Testis (tissue), 3 donors: ENCODE data around the gene TRIM29. TPM values are rescaled to one million over a fixed set of nuclear protein-coding genes. Genes with fewer than 3 reads are reported as not detected.

Experiments used
- DNase-seq: peaks from one replicate; pipeline ENCODE4 v3.0.0-alpha.2; 2019
- H3K27ac ChIP-seq, 2 donors: fragments of 200-600 bp; sonication (generic); one replicate each; pipeline ENCODE4 v1.5.1; 2019
- H3K27me3 ChIP-seq: fragments of 200-600 bp; sonication (generic); one replicate; pipeline ENCODE4 v1.5.1; 2019
- H3K36me3 ChIP-seq: fragments of 200-600 bp; sonication (generic); one replicate; pipeline ENCODE4 v1.5.1; 2017; ENCODE audit warnings: low read depth; ENCODE audit errors: missing control alignments
- H3K4me1 ChIP-seq: fragments of 200-600 bp; sonication (generic); one replicate; pipeline ENCODE4 v1.5.1; 2019
- H3K4me3 ChIP-seq, 2 donors: fragments of 200-600 bp; sonication (generic); one replicate each; pipeline ENCODE4 v1.5.1; 2017 to 2019
- H3K9me3 ChIP-seq: fragments of 200-600 bp; sonication (generic); one replicate; pipeline ENCODE4 v1.5.1; 2017
- POLR2A ChIP-seq: fragments of 450-650 bp; IDR thresholded peaks from one replicate; pipeline ENCODE4 v1.6.1; 2017; ENCODE audit warnings: antibody characterized with exemption, mild to moderate bottlenecking, moderate library complexity
- WGBS, 2 donors: methylation state at CpG; one replicate each; pipeline ENCODE4 v1.1.5; 2018; 5-methylcytosine and 5-hydroxymethylcytosine counted together
- intact Hi-C: fragments of 100-400 bp; cut with DNase I; formaldehyde crosslinking; loops from one replicate; pipeline ENCODE4 v1.15.1; 2023; ENCODE audit warnings: low total_unique reads
- polyA plus RNA-seq: library from polyadenylated mRNA; stranded (reverse); fragments of 350-450 nt; fragmentation: Illumina TruSeq; extraction: RNeasy Lipid Tissue Mini Kit (QIAGEN cat#74804); gene quantifications from one replicate; pipeline ENCODE4 v1.2.3, GENCODE V29; 2014; ENCODE audit warnings: low read depth, low replicate concordance; ENCODE audit not compliant: insufficient read depth
- total RNA-seq, 2 donors: library from RNA; depleted of rRNA; stranded (reverse); fragments of >200 nt; gene quantifications; one replicate each; pipeline ENCODE4 v1.2.3, GENCODE V29; 2016
- TF ChIP-seq, protein P1 (sequence below), 3 experiments: fragments of 450-650 bp in 2 of 3; fragments of 200-600 bp in 1 of 3; sonication (generic) in 1 of 3; IDR thresholded peaks; one replicate each; pipeline ENCODE4 v1.5.1; 2016 to 2019; ENCODE audit warnings: antibody characterized with exemption in 3 of 3, mild to moderate bottlenecking in 2 of 3, moderate library complexity in 1 of 3

Gene TRIM29
- total and polyA plus RNA-seq, 3 donors from 2014 or later, result 11.6 to 18.2 (median 12.3) TPM

DNA sequence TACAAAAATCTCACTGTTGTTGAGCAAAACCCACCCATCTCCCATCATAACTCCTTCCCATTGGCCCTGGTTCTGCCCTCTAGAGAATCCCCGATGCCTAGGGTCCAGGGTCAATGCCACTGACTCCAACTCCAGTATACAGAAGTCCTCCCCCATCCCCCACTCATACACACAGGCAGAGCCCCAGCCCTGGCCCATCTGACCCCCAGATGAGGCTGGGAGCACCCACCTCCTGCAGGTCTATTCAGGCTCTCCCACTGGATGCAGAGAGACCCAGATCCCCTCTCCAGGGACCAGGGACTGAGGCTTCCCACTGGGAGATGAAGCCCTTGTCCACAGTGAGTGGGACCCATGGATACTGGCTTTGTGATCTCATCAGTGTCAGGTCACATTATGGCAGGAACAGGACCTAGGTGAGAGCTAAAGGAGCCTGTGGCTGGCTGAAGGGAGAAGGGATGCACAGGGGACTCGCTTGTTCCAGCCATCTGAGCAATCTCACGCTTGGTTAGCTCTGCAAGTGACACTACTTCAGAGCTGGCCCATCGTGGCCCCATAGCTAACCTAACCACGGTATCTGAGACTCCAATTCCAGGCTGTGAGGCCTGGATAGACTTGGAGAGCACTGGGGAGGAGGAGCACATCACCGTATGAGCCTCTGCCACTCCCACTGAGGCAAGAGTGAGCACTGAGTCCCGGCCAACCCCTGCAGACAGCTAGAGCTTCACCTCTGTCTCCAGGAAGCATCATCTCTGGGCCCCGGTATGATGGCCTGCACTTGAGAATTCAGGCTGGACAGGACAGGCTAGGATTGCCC is 35.7 kb downstream of the TRIM29 start:
- no peak for TF ChIP-seq POLR2A
- TF ChIP-seq, protein P1, sequence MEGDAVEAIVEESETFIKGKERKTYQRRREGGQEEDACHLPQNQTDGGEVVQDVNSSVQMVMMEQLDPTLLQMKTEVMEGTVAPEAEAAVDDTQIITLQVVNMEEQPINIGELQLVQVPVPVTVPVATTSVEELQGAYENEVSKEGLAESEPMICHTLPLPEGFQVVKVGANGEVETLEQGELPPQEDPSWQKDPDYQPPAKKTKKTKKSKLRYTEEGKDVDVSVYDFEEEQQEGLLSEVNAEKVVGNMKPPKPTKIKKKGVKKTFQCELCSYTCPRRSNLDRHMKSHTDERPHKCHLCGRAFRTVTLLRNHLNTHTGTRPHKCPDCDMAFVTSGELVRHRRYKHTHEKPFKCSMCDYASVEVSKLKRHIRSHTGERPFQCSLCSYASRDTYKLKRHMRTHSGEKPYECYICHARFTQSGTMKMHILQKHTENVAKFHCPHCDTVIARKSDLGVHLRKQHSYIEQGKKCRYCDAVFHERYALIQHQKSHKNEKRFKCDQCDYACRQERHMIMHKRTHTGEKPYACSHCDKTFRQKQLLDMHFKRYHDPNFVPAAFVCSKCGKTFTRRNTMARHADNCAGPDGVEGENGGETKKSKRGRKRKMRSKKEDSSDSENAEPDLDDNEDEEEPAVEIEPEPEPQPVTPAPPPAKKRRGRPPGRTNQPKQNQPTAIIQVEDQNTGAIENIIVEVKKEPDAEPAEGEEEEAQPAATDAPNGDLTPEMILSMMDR (IDR thresholded peaks at IDR 0.05), result no peak
- no peaks in the 10 kb centered on the region for H3K4me1 ChIP-seq
- DNase-seq, result no peak
- H3K9me3 ChIP-seq, result no peaks in the 10 kb centered on the region
- no peaks in the 10 kb centered on the region for H3K27me3 ChIP-seq
- H3K27ac ChIP-seq, result no peak overlapping the region
- WGBS, 2 donors, result 88% methylated on average over 5 to 8 of the region's 8 CpGs
- H3K36me3 ChIP-seq, result no peaks in the 10 kb centered on the region
- intact Hi-C loops, result no loop called here
- H3K4me3 ChIP-seq, result no peak overlapping the region

DNA sequence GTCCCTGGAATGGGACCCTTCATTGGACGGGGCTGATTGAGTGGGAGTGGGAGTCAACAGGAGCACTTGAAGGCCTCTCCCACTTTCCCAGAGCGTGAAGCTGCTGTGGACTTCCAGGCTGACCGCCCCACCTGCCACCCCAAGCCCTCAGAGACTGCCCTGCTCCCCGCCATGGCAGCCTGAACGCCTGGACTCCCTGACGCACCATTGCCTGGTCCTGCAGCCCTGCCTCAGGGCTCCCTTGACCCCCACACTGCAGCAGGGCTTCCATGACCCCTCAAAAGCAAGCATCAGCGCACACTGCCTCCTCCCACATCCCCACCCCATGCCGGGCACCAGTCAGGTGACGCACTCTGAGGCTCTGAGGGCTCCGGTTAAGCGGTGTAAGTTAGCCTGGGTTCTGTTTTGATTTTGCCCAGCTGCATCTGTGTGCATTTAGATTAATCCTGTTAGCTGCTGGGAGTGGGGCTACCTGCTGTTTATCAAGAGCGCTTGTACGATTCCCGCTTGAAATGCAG is 39.4 kb downstream of the TRIM29 start:
- DNase-seq, result no peak
- Histone ChIP-seq H3K27ac (no peak overlapping the region), H3K36me3 (no peaks in the 10 kb centered on the region), H3K27me3 (no peaks in the 10 kb centered on the region), H3K4me3 (no peak overlapping the region), H3K9me3 (no peaks in the 10 kb centered on the region), H3K4me1 (no peaks in the 10 kb centered on the region)
- intact Hi-C loops, result no loop called here
- 84 to 93% methylated on average over 14 of the region's 14 CpGs for WGBS, 2 donors
- TF ChIP-seq, protein P1 (IDR thresholded peaks at IDR 0.05), result no peak
- TF ChIP-seq POLR2A, result no peak

DNA sequence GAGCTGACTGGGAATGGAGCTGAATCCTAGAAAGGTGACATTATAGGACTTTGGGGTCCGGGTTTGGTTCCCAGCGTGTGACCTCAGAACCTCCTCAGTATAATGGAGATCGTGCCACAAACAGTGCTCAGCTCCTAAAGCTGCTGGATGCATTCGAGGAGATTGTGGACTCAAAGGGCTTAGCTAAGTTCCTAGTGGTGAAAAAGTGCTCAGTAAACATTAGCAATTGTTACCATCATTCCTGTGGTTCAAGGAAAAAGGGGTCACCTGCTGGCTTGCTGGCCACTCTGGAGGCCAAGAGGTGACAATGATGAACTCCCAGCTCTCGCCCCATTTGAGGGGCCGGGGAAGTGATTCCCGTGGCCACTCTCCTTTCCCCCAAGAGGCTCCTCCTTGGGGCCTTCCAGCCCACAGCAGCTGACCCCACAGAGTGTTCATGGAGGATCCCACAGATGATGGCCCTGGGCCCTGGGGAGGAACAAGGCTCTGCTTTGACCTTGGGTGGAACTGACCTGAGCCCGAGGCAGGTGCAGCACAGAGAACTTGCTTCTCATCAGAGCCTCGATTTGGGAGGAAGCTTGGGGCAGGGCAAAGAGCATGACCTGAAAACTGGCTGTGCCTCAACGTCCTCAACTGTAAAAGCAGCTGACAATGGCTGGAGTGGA is 40.1 kb downstream of the TRIM29 start:
- no peaks in the 10 kb centered on the region for H3K4me1 ChIP-seq
- H3K4me3 ChIP-seq, result no peak overlapping the region
- no peaks in the 10 kb centered on the region for H3K27me3 ChIP-seq
- no peak for DNase-seq
- TF ChIP-seq, protein P1 (IDR thresholded peaks at IDR 0.05), result no peak
- no peak for TF ChIP-seq POLR2A
- H3K36me3 ChIP-seq, result no peaks in the 10 kb centered on the region
- H3K27ac ChIP-seq, result no peak overlapping the region
- WGBS, 2 donors, result 77 to 80% methylated on average over 7 to 10 of the region's 10 CpGs
- intact Hi-C loops, result no loop called here
- no peaks in the 10 kb centered on the region for H3K9me3 ChIP-seq

DNA sequence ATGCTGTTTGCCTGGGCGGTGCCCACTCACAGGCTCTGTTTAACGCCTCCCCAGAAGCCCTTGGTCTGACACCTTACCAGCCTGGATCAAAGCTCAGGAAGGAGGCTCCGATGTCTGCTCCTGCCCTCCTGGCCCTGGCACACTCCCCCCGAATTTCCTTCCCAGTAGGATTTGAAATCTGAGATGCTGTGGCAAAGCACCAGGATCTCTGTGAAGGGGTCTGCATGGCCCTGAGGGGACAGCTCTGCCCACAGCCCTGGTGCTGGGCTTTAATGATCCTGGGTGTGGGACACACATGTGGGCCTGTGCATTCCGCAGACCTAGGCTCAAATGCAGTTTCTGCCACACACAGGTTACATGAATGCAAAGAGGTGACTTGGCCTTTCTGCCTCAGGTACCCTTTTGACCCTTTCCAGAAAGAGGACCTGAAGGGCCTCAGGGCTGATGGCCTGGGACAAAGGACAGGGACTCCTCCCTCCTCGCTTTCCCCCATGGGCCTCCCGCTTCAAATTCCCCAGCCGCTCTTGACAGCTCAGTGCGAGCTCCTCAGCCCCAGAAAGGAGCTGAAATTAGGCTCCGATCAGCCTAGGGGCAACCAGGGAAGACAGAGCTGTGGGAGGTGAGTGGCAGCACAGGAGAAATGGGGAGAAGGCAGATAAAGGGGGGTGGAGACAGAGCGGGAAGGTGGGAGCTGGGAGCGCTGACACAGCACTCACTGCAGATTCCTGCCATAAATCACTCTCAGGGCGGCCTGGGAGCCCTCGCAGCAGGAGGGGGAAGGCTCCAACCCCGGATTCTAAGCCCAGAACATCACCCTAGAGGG is 41.3 kb downstream of the TRIM29 start:
- no peaks in the 10 kb centered on the region for H3K9me3 ChIP-seq
- intact Hi-C loops, result no loop called here
- no peak overlapping the region for H3K27ac ChIP-seq
- H3K27me3 ChIP-seq, result no peaks in the 10 kb centered on the region
- peaks cover 1% of the 10 kb centered on the region for H3K4me1 ChIP-seq
- TF ChIP-seq, protein P1 (IDR thresholded peaks at IDR 0.05), result no peak
- TF ChIP-seq POLR2A, result no peak
- DNase-seq, result no peak
- no peaks in the 10 kb centered on the region for H3K36me3 ChIP-seq
- 64 to 67% methylated on average over 15 of the region's 15 CpGs for WGBS, 2 donors
- no peak overlapping the region for H3K4me3 ChIP-seq
